Pancreas (tissue), 10 donors: ENCODE data around the gene ZBTB7C. TPM values are rescaled to one million over a fixed set of nuclear protein-coding genes. Genes with fewer than 3 reads are reported as not detected.

Source experiments
- ATAC-seq, 4 donors: fragments of 200-7000 bp; cut with Tn5 transposase; one replicate each; pipeline versions ENCODE4 v1.8.0 to v1.9.1; 2020; ENCODE audit warnings: mild to moderate bottlenecking in 4 of 4, moderate library complexity in 4 of 4
- DNase-seq, 6 donors: peaks; one replicate each; pipeline ENCODE4 v3.0.0-alpha.2; 2020
- FAIRE-seq: peaks from 2 replicates; lab custom pipeline; 2012; peaks lifted over from hg19 to GRCh38; lab: Jason Lieb, UNC
- H3K27ac ChIP-seq, 4 donors: fragments of 200-600 bp; sonication (generic); 1 replicate in 3 of 4; 2 replicates in 1 of 4; pipeline versions ENCODE4 v1.5.0 to v1.8.0; 2020
- H3K27me3 ChIP-seq, 4 donors: fragments of 200-600 bp; one replicate each; pipeline ENCODE4 v1.8.0; 2021
- H3K36me3 ChIP-seq, 3 donors: fragments of 200-600 bp; sonication (generic) in 1 of 3; one replicate each; pipeline versions ENCODE4 v1.5.0 to v1.8.0; 2020 to 2021
- H3K4me1 ChIP-seq, 3 donors: fragments of 200-600 bp; one replicate each; pipeline ENCODE4 v1.8.0; 2021
- H3K4me3 ChIP-seq, 4 donors: fragments of 200-600 bp; sonication (generic) in 2 of 4; one replicate each; pipeline versions ENCODE4 v1.5.0 to v1.8.0; 2020 to 2021
- H3K9me3 ChIP-seq, 4 donors: fragments of 200-600 bp; one replicate each; pipeline ENCODE4 v1.8.0; 2021
- WGBS, 2 donors: extraction: QIAGEN DNeasy Blood & Tissue Kit; methylation state at CpG; one replicate each; pipeline ENCODE4 v1.1.7; 2013; 5-methylcytosine and 5-hydroxymethylcytosine counted together
- intact Hi-C, 3 donors: fragments of 100-400 bp; cut with DNase I; formaldehyde crosslinking; loops; one replicate each; pipeline versions ENCODE4 v1.11.1 to v1.14.2; 2022
- polyA plus RNA-seq, 2 donors: library from polyadenylated mRNA; stranded (reverse); fragments of 200-250 nt; gene quantifications; one replicate each; pipeline ENCODE4 v1.2.3, GENCODE V29; 2013
- total RNA-seq, 6 donors: library from RNA; stranded (reverse); fragmentation: NEBNext Ultra II Directional in 4 of 6; extraction: Animal tissue kit (Norgen Biotek cat#: 25700) in 4 of 6; gene quantifications; one replicate each; pipeline versions ENCODE4 v1.2.1 to v1.2.4, GENCODE V29; 2021 to 2023
- TF ChIP-seq, protein P1 (sequence below), 4 donors: fragments of 200-600 bp; sonication (generic) in 3 of 4; IDR thresholded peaks; one replicate each; pipeline versions ENCODE4 v1.5.0 to v1.8.0; 2021; ENCODE audit warnings: antibody characterized with exemption in 4 of 4
- donor health status: healthy with polysubstance abuse.
- donor health status: DM: no; HTN: no; CAD: no; lungs with moderate emphysema.
- donor health status: DM: no; HTN: no; CAD: no.
- donor health status: control.
- donor health status: control.
- donor health status: Bipolar disorder and iron deficiency.
- donor health status: DM: yes; HTN: yes; CAD: no.
- donor health status: DM: no; HTN: no; CAD: no.
- donor health status: DM: no; HTN: no; CAD: no.
- donor health status: DM: yes; HTN: yes; CAD: no.

ZBTB7C gene
- total and polyA plus RNA-seq, 8 donors: 0.35 to 1.7 (median 0.91) TPM

DNA sequence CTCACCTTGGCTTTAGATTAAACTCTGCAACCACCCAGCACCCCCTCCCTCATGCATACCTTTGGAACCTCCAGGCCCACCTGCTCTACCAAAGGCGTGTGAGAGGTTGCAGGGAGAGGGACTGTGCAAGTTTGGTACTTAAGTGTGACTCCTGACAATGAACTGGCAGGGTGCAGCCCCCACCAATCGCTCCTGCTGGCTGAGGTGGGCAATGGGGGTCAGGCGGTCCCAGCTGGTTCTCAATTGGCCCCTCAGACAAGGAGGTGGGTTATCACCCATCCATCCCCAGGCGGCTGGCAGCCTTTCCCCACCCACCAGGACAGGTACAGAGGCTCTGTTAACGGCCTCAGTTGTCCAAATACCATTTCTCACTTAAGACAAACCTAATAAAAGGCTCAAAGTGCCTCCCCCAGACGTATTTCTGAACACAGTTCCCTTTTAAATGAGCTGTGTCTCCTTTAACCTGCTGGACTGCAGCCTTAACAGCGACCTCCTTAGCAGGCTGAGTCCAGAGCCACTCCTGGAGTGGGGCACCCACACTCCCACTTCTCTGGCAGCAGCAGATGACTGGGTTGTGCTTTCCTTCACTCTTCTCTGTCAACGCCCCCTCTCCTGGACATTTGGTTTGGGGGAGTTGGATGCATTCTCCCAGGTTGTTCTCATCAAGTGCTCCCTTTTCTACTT, 309.6 kb downstream of the ZBTB7C start:
- ATAC-seq (no peak), FAIRE-seq (no peak), DNase-seq (no peak)
- H3K9me3 ChIP-seq: no peaks in the 10 kb centered on the region
- H3K36me3 ChIP-seq: no peaks in the 10 kb centered on the region
- H3K4me1 ChIP-seq: no peaks in the 10 kb centered on the region
- WGBS, 2 donors: 65 to 70% methylated on average over 8 of the region's 8 CpGs
- no peaks in the 10 kb centered on the region for H3K27me3 ChIP-seq
- intact Hi-C loops: no loop called here
- TF ChIP-seq, protein P1, sequence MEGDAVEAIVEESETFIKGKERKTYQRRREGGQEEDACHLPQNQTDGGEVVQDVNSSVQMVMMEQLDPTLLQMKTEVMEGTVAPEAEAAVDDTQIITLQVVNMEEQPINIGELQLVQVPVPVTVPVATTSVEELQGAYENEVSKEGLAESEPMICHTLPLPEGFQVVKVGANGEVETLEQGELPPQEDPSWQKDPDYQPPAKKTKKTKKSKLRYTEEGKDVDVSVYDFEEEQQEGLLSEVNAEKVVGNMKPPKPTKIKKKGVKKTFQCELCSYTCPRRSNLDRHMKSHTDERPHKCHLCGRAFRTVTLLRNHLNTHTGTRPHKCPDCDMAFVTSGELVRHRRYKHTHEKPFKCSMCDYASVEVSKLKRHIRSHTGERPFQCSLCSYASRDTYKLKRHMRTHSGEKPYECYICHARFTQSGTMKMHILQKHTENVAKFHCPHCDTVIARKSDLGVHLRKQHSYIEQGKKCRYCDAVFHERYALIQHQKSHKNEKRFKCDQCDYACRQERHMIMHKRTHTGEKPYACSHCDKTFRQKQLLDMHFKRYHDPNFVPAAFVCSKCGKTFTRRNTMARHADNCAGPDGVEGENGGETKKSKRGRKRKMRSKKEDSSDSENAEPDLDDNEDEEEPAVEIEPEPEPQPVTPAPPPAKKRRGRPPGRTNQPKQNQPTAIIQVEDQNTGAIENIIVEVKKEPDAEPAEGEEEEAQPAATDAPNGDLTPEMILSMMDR (IDR thresholded peaks at IDR 0.05): no peak
- H3K27ac ChIP-seq: no peak overlapping the region
- H3K4me3 ChIP-seq: no peak overlapping the region

DNA sequence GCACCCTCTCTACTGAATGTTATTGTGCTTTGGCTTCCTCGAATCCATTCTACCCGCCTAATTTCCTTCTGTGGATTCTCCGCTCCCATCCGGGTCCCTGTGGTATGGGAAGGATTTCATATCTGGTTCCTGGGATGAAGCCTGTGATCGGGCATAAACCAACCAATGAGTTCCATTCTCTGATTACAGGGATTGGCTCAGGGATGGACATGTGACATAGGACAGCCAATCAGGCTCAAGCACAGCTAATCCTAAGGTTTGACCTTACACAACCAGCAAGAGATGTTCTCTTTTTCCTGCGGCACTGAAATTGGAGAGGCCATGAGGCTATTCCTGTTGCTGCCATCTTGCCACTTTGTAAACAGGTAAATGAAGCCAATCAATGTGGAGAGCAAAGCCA, 310.6 kb downstream of the ZBTB7C start:
- Histone ChIP-seq H3K27ac (no peak overlapping the region), H3K4me1 (no peaks in the 10 kb centered on the region), H3K36me3 (no peaks in the 10 kb centered on the region), H3K27me3 (no peaks in the 10 kb centered on the region), H3K4me3 (no peak overlapping the region), H3K9me3 (no peaks in the 10 kb centered on the region)
- intact Hi-C loops: no loop called here
- TF ChIP-seq, protein P1 (IDR thresholded peaks at IDR 0.05): no peak
- FAIRE-seq (no peak), DNase-seq (no peak), ATAC-seq (no peak)
- WGBS, 2 donors: 81 to 91% methylated on average over 6 of the region's 6 CpGs

DNA sequence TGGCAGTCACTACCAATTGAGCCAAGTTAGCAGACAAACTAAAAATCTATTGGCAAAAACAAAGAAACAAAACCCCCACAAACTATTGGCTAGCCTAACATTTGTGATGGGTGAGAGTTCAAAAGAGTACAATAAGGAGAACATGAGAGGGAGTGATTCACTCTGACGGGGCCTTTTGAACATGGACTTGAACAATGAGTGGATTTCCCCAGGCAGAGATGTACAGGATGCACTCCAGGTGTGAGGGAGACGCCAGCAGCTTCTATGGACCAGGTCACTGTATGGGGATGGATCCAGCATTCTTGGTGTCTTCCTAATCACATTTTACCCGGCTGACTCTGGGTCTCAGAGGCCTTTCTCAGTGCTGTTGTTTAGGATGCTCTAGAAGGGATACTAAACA, 311.2 kb downstream of the ZBTB7C start:
- Histone ChIP-seq H3K9me3 (no peaks in the 10 kb centered on the region), H3K27ac (no peak overlapping the region), H3K36me3 (no peaks in the 10 kb centered on the region), H3K4me3 (no peak overlapping the region), H3K27me3 (no peaks in the 10 kb centered on the region), H3K4me1 (no peaks in the 10 kb centered on the region)
- intact Hi-C loops: no loop called here
- no peak for DNase-seq
- 59 to 70% methylated on average over 3 of the region's 3 CpGs for WGBS, 2 donors
- TF ChIP-seq, protein P1 (IDR thresholded peaks at IDR 0.05): no peak
- ATAC-seq: no peak
- no peak for FAIRE-seq

DNA sequence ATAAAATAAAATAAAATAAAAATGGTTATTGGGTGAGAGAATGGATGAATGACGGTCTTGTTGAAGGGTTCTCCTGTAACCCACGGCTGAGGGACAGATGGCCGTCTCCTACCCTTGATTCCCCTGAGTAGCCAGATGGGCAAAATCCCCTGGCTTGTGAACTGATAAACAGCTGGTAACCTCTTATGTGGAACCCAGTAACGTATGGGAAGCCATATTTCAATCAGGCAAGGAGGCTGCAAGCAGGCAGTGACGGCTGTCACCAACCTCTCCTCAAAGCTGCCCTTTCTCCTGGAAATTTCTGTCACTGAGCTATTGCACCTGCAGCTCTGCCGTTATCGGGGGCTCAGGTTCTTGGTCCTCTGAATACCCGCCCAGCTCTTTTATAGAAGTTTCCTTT, 313.5 kb downstream of the ZBTB7C start:
- H3K36me3 ChIP-seq: no peaks in the 10 kb centered on the region
- H3K4me3 ChIP-seq: no peak overlapping the region
- no peak overlapping the region for H3K27ac ChIP-seq
- no peaks in the 10 kb centered on the region for H3K27me3 ChIP-seq
- H3K9me3 ChIP-seq: no peaks in the 10 kb centered on the region
- TF ChIP-seq, protein P1 (IDR thresholded peaks at IDR 0.05): no peak
- 80 to 82% methylated on average over 8 of the region's 8 CpGs for WGBS, 2 donors
- ATAC-seq (no peak), FAIRE-seq (no peak), DNase-seq (no peak)
- no peaks in the 10 kb centered on the region for H3K4me1 ChIP-seq
- intact Hi-C loops: no loop called here

- H3K4me3 ChIP-seq: no peak overlapping the region
- no peak overlapping the region for H3K27ac ChIP-seq
- ATAC-seq (no peak), DNase-seq (no peak), FAIRE-seq (no peak)
- no peaks in the 10 kb centered on the region for H3K36me3 ChIP-seq
- intact Hi-C loops: no loop called here
- 84 to 90% methylated on average over 5 of the region's 5 CpGs for WGBS, 2 donors
- H3K27me3 ChIP-seq: no peaks in the 10 kb centered on the region
- no peaks in the 10 kb centered on the region for H3K4me1 ChIP-seq
- TF ChIP-seq, protein P1 (IDR thresholded peaks at IDR 0.05): no peak
- no peaks in the 10 kb centered on the region for H3K9me3 ChIP-seq
Observed at GRCh38 chr18:48093104-48093503, 316.1 kb downstream of the ZBTB7C start.
